Choroid plexus epithelial cell (primary cell): ENCODE results near the gene MYL11.

Experiments used
- DNase-seq: peaks from one replicate; pipeline ENCODE4 v3.0.0-alpha.2; 2010; ENCODE audit warnings: low read depth
- H3K4me3 ChIP-seq: 2 replicates; pipeline ENCODE4 v1.5.1; 2011; ENCODE audit warnings: low read depth, mild to moderate bottlenecking, control low read depth, low read length, moderate library complexity
- CTCF ChIP-seq: conservative IDR thresholded peaks from 2 replicates; pipeline ENCODE4 v1.5.1; 2011; ENCODE audit warnings: low read depth, mild to moderate bottlenecking, control low read depth, inconsistent platforms, low read length, moderate library complexity

Gene MYL11

GRCh38 chr16:30351001-30351441, 23.6 kb upstream of the MYL11 start:
- no peak for DNase-seq
- no peak overlapping the region for H3K4me3 ChIP-seq
- TF ChIP-seq CTCF, result no peak

GRCh38 chr16:30351586-30352419, 22.8 kb upstream of the MYL11 start:
- TF ChIP-seq CTCF, result no peak
- DNase-seq, result peak; percentile 84
- H3K4me3 ChIP-seq, result no peak overlapping the region

GRCh38 chr16:30352488-30353401, 21.9 kb upstream of the MYL11 start:
- TF ChIP-seq CTCF, result peak; percentile 35

GRCh38 chr16:30353438-30354129, 21.0 kb upstream of the MYL11 start:
- no peak for TF ChIP-seq CTCF
- no peak for DNase-seq
- no peak overlapping the region for H3K4me3 ChIP-seq

More at GRCh38 chr16:30352488-30353401, 21.9 kb upstream of the MYL11 start:
- no peak for DNase-seq
- no peak overlapping the region for H3K4me3 ChIP-seq

- no peak for DNase-seq
- TF ChIP-seq CTCF, result no peak
These were observed 20.0 kb upstream of the MYL11 start for GRCh38 chr16:30354423-30355143.

More at GRCh38 chr16:30354423-30355143, 20.0 kb upstream of the MYL11 start:
- H3K4me3 ChIP-seq, result peak overlapping the region; percentile 98
